Adipose tissue (tissue), 3 donors: Measurements from ENCODE around the gene MORN5. TPM values are rescaled to one million over a fixed set of nuclear protein-coding genes. Genes with fewer than 3 reads are reported as not detected.

Experiments
- H3K27ac ChIP-seq: one replicate; pipeline ENCODE4 v1.5.1; 2013; ENCODE audit warnings: low read depth, low read length
- WGBS, 3 donors: extraction: QIAGEN DNeasy Blood & Tissue Kit; methylation state at CpG; one replicate each; pipeline ENCODE4 v1.1.7; 2013; 5-methylcytosine and 5-hydroxymethylcytosine counted together
- polyA plus RNA-seq, 3 donors: library from polyadenylated mRNA; stranded (reverse); fragments of 200-250 nt; gene quantifications; one replicate each; pipeline ENCODE4 v1.2.3, GENCODE V29; 2013
- donor health status: healthy with polysubstance abuse.
- donor health status: Bipolar disorder and iron deficiency.
- donor health status: healthy.

The MORN5 gene
- polyA plus RNA-seq, 3 donors, result 0.45 TPM; not detected in 2

DNA sequence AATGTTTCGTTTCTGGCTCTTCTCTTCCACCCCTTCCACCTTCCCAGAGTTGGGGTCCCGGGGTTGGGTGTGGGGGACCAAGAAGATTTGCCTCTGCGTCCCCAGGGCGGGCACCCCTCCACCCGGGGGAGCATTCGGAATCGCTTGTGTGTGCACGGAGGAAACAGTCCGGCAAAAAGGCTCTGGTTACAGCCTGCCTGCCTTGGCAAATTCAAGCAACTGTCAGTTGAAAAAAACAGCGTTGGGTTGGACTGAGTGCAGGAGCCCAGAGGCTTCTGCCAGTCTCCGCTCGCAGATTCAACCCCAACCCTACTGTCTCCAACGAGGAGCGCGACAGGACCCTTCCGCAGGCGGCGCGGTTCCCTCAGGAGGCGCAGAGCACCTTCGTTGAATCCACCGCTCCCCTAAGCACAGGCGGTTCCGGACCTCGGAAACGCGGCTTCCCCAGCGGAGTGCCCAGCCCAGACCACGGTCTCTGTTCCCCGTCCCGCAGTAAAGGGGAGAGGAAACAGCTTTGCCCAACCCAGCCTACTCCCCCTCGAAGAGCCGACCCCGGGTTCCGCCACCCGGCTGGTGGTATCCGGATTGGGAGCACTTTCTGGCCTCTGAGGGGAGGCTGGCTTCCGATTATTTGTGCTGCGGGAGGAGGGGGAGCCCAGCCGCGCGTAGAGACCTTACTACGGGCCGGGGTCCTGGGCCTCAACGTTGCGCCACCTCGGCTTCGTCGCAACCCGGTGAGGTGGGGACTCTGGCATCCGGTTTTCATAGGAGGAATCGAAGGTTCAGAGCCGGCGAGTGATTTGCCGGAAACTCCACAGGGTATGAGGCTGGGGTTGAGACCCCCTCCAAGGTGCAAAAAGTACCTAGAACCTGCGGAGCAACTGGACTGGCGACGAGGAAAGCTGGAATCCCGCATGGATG is 59.5 kb downstream of the MORN5 start:
- 6 to 7% (median 6%) methylated on average over 59 of the region's 59 CpGs for WGBS, 3 donors
- H3K27ac ChIP-seq, result no peak overlapping the region

DNA sequence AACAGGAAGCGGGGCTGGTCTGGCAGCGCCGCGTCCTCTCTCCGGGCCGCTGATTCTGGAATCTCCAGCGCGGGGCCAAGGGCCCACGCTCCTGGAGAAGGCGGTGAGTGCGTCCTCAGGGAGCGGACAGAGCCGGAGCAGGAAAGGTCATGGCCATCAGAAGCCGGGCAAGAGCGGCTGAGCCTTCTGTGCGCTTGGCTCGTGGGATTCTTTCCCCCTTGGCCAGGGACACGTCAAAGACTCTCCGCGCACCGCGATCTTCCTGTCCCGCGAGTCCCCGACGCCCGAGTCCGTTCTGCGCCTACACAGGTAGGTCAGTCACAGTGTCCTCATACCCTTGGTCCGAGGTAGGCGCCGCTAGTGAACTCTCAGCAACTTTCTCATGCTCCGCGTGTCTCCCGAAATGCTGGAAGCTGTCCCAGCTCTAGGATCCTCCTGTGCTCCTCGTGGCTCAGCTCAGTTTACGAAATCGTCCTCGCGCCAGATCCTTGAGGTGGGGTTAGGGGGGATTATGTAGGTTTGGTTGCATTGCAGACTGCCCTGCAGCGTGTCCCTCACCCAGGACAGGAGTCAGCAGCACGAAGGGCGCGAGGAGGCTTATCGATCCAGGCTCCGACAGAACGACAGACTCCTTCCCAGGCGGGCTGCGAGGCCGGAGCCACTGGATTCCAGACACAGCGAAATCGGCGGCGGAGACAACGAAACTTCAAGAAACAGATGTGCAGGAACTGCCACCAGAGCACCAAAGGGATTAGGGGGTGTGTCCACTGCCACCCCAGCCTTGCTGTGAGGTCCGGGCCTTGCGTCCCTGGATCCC is 60.4 kb downstream of the MORN5 start:
- no peak overlapping the region for H3K27ac ChIP-seq
- 6 to 28% (median 20%) methylated on average over 57 of the region's 57 CpGs for WGBS, 3 donors

DNA sequence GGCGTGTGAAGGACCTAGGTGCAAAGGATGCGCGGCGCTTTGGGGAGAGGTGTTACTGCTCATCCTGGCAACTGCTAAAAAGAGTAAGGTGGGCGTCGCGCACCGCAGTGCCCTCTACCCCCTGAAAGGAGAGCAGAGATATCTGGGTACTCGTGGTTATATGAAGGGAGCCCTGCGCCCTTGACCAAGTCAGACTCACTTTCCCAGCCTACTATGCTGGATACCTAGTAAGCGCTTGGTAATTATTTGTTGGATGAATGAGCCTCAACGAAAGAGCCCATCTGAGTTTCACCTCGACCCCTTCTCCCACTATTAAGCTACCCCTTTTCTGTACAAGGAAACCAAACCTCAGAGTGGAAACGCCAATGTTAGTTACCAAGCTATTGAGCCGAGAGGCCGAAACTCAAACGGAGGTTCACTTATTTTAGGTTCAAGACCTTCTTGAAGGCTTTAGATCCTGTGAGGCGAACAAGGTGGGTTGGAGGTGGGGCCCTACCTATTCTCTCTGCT is 61.0 kb downstream of the MORN5 start:
- 25 to 49% (median 43%) methylated on average over 18 of the region's 18 CpGs for WGBS, 3 donors
- no peak overlapping the region for H3K27ac ChIP-seq

DNA sequence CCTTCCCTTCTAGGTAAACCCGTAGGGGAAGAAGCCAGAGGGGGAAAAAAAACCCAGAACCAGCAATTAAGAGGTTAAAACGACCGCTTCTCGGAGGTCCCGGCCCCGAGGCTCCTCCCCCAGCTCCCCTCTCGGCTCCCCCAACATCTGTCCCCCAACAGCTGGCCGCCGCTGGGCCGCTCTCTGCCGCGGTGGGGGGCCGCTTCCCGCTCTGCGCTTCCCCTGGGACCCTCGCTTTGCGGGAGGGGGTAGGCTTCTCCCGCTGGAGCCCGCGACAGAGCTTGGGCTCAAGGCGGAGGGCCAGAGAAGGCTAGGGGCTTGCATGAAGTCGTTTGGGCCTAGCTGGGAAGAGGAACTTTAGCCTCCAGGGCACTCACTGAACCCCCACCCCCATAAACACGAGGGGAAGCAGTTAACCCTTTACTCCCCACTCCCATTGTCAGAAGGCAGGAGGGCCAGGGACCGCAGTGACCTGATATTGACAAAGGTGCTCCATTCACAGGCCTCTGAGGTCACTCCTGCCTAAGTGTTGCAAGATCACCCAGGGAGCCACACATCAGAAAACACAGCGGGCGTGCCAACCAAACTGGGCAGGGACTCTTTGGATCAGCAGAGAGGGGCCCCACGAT is 61.6 kb downstream of the MORN5 start:
- 12 to 26% (median 22%) methylated on average over 26 to 27 of the region's 27 CpGs for WGBS, 3 donors
- no peak overlapping the region for H3K27ac ChIP-seq

DNA sequence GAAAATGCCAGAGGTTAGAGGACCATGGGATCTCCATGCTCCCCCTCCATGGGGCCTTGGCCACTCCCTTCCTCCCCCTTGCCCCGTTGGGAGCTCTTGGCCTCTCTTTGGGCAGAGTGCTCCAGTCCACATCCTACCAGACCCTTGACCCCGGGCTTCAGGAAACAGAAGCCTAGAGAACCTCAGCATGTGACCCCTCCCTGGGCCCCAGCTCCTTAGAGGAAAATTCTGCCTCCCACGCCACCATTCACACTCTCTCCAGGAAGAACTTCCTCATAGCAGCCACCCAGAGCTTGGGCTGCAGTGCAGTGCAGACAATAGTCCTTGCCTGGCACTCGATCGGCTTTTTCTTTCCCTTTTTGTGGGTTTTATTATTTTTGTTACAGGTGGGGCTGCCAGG is 63.1 kb downstream of the MORN5 start:
- no peak overlapping the region for H3K27ac ChIP-seq
- WGBS, 3 donors, result 16 to 41% (median 23%) methylated on average over 5 of the region's 5 CpGs

DNA sequence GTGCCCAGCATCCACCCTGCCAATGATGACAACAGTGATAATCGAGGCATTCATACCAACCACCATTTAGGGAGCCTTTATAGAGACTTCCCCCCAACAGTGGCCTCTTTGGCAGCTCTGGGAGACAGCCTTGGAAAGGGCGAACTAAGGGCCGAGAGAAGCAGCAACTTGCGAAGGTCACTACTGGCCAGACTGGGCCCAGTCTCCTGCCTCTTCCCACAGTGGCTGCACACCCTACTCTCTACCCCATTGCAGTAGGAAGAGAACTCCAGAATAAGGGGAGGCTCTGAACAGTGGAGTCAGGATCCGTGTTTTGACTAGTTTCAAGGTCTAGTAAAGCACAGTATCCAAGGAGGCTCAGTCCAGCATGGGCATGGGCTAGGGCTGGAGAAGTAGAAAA is 63.7 kb downstream of the MORN5 start:
- no peak overlapping the region for H3K27ac ChIP-seq
- 70 to 85% (median 81%) methylated on average over 5 of the region's 5 CpGs for WGBS, 3 donors

DNA sequence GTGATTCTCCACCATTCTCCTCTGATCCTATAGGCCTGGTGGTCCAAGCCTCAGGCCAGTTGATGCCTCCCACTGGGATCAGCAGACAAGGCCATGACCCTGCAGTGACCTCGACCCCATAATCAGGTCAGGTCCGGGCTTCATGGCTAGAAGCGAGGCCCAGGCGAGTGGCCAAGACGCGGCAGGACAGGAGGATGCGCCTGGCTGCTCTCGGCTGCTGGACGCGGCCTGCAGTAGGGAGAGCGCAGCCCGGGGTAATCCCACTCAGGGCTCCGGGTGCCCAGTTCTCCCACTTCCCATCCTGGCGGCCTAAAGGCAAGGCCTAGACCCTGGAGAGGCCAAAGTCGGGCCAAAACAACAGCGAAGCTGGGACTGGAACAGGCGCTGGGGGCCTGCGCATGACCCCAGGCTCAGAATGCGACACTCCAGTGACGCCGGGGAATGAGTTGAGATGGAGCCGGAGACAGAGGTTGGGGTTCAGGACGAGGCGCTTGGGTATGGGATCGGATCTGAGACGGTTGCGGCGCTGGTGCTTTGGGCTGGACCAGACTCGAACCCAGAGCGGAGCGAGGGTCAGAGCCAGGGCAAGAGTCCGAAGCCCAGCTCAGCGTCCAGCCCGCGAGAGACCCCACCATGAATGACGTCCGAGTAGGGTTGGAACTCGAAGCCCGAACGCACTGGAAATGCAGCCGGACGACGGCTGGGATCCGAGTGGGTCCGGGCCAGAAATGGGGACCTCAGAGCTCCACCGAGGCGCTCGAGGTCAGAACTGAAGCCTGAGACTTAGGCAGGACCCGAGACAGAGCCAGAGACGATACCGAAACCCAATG is 65.8 kb downstream of the MORN5 start:
- H3K27ac ChIP-seq, result no peak overlapping the region
- WGBS, 3 donors, result 25 to 63% (median 52%) methylated on average over 51 of the region's 51 CpGs

DNA sequence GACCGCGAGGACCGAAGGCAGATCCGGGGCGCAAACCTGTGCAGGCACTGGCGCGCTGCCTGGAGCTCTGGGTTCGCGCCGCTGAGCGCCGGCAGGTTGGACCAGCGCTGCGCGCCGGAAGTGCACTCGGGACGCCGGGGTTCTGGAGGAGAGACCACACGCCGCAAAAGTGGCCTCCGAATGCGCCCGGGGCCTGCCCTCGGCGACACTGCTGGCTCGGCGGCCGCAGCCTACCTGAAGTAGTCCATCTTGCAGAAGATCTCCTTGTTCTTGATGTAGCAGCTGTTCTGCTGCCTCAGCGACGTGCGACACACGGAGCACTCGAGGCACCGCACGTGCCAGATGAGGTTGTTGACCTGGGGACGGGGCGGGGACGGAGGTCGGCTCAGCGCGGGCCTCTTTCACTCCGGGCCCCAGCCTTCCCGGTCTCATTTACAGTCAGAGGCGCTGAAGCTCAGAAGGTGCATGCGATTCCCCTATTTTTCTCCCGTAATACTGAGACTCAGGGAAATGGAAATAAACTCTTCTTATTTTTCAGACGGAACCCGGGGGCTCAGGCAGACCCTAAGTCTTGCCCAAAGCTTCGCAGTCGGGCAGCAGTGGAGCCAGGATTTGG is 66.5 kb downstream of the MORN5 start:
- no peak overlapping the region for H3K27ac ChIP-seq
- 10 to 43% (median 17%) methylated on average over 46 to 51 of the region's 51 CpGs for WGBS, 3 donors

DNA sequence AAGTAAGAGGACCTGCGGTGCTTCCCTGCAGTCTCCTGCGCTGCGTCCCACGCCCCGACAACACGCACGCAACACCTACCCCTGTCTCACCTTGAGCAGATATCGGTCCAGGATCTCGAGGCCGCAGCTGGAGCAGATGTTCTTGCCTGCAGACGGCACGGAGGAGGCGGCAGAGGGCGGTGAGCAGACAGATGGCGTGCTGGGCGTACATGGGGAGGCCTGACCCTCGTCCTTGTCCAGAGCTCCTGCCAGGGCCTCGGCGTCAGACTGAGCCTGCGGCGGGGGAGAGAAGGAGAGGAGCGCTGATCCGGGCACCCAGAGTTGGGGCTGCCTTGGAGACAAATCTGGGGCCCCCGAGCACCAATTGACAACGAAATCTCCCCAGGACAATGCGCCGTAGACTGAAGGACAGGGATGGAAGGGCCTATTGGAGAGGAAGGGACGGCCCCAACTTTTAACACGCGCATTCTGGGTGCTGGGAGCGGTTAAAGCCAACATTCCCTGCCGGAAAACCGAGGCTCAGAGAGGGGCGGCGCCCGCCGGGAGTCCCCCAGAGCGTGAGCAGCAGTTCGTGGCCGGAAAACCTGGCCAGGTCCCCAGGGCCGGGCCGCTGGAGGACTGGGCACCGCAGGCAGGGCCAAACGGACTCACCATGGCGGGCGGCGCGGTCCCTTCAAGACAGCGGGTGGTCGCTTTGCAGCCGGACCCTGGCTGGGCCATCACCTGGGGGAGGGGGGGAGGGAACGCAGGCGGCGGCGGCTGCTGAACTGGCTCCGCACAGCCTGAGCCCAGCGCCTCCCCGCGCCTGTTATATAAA is 67.3 kb downstream of the MORN5 start:
- 7 to 40% (median 23%) methylated on average over 56 to 59 of the region's 59 CpGs for WGBS, 3 donors
- H3K27ac ChIP-seq, result no peak overlapping the region

DNA sequence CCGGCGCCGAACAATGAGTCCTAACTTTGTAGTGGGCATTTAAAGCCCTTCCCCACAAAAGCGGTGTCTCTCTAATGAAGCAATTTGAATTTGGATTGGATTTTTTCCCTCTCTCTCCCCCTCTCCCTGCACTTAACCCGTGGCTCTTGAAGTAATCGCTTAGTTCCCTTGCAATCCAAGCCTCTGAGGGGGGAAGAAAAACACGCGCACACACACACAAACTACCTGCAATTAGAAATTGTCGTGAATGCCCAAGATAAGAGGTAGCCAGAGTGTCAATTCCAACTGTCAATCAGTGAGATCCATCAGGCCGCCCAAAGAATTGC is 67.8 kb downstream of the MORN5 start:
- no peak overlapping the region for H3K27ac ChIP-seq
- 5 to 27% (median 9%) methylated on average over 10 of the region's 10 CpGs for WGBS, 3 donors

DNA sequence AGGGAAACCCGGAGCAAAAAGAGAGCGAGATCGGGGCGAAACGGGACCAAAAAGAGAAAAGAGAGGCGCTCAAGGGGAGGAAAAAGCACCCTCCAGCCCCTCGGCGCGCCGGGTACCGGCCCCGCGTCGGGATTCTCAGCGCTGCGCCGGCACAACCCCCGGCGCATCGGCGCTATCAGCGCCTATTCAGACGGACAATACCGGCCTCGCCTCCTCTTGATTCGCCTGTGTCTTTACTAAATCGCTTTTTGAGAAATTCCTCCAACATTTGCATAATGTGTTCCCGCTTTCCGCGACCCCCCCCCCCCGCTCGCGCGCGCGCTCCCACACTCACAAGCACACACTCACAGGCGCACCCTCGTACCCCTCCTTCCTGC is 68.5 kb downstream of the MORN5 start:
- WGBS, 3 donors, result 1 to 2% (median 1%) methylated on average over 38 of the region's 38 CpGs
- H3K27ac ChIP-seq, result no peak overlapping the region

DNA sequence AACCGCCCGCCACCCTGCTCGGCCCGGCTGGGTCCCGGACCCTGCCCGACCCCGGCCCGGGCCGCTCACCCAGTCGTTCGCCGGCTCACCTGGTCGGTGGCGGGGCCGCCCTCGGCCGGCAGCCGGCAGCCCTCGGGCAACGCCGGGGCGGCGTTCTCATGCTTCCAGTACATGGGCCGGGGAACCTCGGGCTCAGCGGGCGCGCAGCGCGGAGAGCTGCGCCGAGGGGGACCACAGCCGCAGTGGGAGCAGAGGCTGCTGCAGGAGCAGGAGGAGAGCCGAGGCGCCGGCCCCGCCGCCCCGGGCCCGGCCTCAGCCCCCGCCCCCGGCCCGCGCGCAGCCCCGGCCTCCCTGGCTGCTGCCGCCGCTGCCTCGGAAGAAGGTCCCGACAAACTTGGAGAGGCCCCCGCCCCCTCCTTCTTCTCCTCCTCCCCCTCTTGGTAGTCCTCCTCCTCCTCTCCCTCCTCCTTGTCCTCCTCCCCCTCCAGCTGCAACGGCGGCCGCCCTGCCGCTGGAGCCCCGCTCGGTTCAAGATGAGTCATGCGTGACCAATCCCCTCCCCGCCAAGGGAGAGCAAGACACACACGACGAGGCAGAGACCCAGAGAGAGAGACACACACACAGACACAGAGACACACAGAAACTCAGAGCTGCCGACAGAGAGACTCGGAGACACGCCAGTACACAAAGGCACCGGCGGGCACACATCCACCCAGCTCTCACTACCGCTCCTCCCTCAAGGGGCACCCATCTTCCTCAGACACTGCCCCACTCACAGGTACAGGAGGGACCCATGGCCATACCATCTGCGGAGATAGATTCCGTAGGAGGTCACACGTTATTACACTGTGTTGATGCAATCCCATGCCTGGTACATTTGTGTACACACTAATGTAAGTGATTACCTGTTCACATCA is 69.1 kb downstream of the MORN5 start, which contains the start of gene LHX6:
LHX6 (minus strand) TSS at position 390 of the 917 bp plus-strand sequence; CDS start at position 173, 217 bp downstream.
- H3K27ac ChIP-seq, result no peak within 1 kb of the TSS
- 3 to 6% (median 5%) methylated on average over 47 to 69 of the region's 70 CpGs for WGBS, 3 donors

DNA sequence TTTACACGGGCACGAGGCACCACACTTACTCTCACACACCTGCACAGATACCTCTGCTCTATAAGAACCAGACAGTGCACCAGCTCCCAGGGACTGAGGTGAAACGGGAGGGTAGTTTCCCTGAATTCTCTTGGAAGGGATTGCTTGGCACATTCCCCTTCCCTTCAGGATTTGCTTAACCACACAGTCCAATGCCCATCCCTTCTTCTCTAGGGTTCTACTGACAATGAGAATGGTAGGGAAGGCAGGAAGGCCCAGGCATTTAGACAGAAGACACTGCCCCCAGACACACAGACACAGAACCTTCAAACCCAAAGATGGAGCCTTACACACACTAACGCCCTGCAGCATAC is 69.8 kb downstream of the MORN5 start:
- 39 to 56% (median 55%) methylated on average over 4 of the region's 4 CpGs for WGBS, 3 donors
- no peak overlapping the region for H3K27ac ChIP-seq

DNA sequence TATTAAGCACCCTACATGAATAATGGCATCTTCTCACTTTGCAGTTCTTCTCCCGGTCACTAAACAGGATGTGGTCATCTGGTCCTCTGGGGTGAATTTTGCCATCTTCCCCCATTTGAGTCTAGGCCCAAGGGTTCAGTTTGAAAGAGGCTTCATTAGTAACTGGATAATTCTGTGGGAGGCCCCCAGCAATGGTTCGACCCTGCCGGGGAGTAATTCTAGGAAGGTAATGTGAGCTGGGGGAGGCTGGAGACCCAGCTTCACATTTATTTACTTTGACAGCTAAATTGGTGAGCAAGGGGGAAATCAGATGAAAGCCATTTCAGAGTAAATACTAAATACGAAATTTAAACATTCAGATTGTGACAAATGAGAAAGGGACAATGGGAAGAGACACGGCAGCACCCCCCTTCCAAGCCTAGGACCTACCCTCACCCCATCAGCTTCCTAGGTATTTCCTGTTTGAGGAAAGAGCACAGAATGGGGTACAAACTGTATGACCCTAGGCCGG is 73.1 kb downstream of the MORN5 start:
- WGBS, 3 donors, result 55 to 72% (median 64%) methylated on average over 6 of the region's 6 CpGs

DNA sequence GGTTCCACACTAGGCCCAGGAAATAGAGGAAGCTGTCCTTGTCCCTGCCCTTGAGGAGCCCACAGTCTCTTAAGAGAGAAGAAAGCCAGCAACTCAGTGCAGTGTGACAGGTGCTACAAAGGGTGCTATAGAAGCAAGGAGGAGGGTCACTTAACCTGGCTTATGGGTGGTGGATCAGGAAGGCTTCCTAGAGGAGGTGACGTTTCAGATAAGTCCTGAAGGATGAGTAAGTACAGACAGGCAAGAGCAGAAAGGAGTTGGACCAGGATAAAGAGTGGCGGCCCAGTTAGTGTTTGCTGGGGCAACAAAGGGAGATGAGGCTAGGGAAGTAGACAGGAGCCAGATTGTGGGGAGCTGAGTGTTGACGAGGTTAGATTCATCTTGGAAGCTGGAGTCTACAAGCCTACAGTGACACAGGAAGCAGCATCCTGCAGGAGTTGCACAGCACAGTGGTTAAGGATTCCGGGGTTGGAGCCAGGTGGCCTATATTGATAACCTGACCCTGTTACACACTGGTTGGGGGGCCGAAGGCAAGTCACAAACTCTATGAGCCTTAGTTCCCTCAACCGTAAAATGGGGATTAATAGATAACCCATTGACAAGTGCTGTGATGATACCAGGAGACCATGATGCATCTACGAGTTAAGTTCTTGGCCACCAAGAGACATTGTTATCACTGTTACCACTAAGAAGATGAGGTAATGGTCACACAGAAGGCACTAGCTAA is 74.5 kb downstream of the MORN5 start:
- 76 to 88% (median 86%) methylated on average over 7 of the region's 7 CpGs for WGBS, 3 donors
- no peak overlapping the region for H3K27ac ChIP-seq

More for the DNA sequence above, 73.1 kb downstream of the MORN5 start:
- H3K27ac ChIP-seq, result no peak overlapping the region
